COR-L47 (cell line): Measurements from ENCODE around the gene OR52J3.
"Not testable (repeated sequence)": the region's sequence is repeated elsewhere in the genome, so short reads cannot be mapped to it uniquely, and the experiment has no call there.

Source experiments
- DNase-seq: peaks from one replicate; lab custom pipeline; 2025; lab: John Stamatoyannopoulos, UW

Gene OR52J3

DNA sequence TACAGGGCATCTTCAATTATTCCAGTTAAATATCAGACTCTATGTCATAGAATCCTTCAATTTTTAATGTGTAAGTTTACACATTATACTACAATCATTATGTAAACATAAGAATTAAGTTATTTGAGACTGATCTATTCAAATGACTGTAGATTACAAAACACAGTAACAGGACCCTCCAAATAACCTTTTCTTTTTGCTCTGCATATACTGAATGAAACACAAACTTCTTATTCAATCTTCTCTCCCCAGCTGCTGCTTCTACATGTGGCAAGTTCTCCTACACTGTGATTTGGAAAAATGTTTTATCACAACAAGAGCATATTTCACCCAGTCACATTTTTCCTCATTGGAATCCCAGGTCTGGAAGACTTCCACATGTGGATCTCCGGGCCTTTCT is at the start of gene OR52J3:
TSS of gene OR52J3 (plus strand) at position 301 of the 400 bp plus-strand sequence. CDS start at position 301, 0 bp downstream.
- DNase-seq: no peak

DNA sequence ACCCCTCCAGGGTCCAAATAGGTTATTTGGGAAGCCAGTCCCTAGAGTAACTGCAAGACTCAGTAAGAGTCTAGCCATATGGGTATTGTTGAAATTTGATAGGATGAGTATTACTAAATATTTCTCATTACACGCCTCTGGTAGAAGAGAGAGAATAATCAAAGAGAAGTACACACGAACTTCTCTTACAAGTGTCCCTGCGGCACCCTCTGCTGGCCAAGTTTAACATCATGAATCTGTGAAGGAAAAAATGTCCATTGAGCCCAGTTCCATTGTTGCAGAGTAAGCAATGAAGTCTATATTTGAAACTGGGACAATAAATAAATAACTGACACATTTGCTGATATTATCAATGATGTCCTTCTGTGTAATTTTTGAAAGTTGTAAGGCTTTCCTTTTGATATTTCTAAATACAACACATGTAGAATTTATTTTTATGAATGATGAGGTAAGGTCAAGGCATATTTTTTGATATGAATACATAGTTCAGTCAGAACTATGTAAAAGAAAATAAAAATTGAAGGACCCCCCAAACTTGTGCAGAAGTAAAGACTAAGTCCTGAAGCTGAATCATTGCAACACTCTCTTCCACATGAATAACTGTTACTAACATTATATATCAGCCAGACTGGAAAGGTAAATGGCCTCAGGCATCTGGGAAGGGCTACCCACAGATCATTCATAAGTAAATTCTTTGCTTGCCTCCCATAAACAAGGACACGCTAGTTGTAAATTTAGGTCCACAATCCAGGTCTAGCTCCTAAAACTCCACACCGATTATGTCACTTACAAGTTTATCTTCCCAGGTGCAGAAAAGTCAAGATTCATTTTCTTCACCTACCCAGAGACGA is 41.7 kb upstream of the OR52J3 start:
- DNase-seq: peak; percentile 56

DNA sequence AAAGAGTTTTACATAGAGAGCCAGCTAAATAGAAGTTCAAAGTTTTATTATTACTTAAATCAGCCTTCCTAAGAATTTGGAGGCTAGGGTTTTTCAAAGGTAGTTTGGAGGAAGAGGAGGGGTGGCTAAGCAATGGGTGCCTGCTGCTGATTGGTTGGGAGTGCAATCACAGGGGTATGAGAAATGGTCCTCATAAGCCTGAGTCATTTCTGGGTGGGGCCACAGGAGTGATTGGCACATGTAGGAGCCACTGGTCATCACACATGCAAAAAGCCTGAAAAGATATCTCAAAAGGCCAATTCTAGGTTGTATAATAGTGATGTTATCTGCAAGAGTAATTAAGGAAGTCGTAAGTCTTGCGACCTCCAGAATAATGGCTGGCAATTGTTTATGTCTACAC is 38.8 kb upstream of the OR52J3 start:
- DNase-seq: no peak

DNA sequence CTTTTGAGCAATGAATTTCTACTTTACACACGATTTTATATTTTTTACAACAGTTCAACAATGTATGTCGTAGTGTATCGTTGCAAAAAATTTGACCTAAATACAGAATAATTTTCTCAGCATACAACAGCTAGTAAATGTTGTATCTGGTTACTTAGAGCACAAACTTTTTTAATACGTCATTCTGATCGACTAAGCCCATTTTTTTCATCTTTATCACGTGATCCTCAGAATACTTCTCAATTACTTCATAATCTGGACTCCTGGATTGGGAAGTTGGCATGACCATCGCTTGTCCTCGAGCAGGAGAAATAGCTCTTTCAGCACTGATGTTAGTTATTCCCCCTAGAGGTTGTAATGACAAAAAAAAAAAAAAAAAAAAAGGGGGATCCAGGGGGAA is 35.1 kb upstream of the OR52J3 start:
- DNase-seq: no peak

DNA sequence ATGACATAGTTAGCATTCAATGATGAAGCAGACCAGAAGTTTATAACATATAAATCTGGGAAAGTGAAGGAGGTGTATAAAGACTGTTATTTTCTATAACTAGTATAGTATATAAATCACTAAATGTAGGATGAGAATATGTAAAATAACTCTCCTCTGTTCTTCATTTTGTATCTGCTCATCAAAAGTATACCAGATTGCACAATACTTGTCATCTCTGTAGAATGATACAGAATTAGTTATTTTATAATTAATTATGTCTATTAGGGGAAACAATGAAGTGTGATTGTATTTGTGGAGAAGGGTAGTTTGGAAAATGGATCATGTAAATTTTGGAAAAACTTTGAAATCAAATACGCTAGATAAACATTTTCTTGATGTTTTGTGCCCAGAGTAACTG is 33.3 kb upstream of the OR52J3 start:
- no peak for DNase-seq

DNA sequence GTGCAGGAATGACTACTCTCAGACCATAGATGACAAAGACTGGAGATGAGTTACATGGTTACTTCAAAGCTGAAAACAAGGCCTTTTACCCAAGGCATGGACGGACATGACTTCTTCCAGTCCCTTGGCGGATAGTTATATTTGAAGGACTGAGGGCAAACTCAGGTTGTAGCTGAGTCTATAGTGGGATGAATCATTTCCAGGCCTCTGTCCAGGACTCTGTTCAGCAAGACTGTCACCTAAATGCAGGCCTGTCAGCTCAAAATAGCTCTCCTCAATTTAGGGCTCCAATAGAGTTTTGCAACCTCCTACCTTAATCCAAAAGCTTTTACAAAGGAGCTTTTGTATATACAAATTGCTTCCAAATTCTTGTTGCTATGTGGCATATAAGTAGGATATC is 24.3 kb upstream of the OR52J3 start:
- no peak for DNase-seq

DNA sequence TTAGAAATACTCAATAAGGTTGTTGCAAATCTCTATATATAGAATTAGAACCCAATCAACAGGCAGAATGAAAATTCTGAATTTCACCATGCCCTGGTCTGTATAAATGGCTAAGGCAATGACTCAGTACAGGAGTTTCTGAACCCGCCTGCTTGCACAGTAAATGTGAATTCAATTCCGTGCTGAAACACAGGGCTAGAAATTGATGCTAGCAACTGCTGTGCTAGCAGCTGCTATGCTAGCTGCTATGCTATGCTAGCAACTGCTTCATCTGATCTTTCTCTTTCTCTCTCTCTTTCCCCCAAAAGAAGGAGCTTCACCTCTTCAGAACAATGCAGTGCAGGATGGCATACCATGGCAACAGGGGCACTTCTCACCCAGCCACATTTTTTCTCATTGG is 9.7 kb upstream of the OR52J3 start:
- DNase-seq: no peak

DNA sequence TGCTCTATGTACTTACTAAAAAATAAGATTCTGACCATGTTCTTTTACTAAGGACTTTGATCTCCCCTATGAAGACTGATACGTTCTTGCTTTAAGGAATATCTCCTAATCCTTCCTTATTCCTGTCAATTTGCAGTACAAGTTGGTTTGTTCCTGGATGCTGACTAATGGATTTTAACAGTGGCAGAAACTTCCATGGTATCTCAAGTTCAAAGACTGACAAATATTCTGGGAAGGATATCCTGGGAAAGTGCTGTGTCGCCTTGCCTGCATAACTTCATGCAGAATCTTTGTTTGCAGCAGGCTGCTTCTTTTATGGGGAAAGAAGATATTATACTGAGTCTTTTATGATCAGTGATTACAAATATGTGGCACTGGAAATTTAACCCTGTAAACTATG is 8.4 kb upstream of the OR52J3 start:
- no peak for DNase-seq

DNA sequence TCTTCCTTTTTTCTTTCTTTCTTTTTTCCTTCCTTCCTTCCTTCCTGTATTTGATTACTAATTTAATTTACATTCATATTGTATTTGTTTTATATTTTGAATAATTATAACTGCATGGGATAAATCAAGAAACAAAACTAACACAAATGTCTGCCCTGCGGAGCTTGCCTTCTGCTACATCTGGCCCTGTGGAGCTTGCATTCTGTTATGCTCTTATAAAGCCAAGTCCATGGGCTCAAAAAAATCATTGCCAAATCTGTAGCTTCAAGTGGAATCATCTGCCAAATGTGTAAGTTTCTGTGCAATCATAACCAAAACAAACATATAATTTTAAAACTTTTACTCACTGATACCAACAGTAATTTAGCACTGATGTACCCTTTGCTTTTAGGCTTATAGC is 8.0 kb upstream of the OR52J3 start:
- DNase-seq: no peak

DNA sequence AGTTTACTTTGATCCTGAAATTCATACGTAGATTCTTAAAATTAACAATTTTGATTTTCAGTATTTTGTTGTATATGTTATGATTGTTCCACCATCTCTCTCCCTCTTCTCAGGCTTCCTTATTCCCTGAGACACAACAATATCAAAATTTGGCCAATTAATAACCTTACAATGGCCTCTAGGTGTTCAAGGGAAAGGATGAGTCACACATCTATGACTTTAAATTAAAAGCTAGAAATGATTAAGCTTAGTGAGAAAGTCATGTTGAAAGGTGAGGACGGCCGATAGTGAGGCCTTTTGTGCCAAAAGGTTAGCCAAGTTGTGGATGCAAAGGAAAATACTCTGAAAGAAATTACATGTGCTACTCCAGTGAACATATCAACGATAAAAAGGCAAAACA is 5.5 kb upstream of the OR52J3 start:
- DNase-seq: no peak

DNA sequence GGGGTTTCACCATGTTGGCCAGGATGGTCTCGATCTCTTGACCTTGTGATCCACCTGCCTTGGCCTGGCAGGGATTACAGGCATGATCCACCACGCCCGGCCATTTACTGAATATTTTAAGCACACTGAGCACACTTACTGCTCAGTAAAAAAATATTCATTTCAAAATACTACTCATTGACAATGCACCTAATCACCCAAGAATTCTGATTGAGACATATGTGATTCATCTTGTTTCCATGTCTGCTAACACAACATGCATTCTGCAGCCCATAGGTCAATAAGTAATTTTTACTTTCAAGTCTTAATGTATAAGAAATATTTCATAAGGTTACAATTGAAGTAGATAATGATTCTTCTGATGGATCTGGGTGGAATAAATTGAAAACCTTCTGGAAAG is 4.2 kb upstream of the OR52J3 start:
- DNase-seq: no peak

DNA sequence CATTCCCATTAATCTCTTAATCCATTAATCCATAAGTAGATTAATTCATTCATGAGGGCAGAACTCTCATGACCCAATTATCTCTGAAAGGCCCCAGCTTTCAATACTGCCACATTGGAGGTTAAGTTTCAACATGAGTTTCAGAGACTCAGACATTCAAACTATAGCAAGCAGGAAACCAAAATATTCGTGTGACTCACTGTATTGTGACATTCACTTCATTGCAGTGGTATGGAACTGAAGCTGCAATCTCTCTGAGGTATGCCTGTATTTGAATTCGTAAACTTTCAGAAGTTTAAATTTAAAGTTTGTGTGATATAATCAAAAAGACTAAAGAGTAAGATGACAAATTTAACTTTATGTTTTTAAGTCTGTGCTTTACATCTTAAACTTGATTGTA is 2.9 kb upstream of the OR52J3 start:
- DNase-seq: no peak

DNA sequence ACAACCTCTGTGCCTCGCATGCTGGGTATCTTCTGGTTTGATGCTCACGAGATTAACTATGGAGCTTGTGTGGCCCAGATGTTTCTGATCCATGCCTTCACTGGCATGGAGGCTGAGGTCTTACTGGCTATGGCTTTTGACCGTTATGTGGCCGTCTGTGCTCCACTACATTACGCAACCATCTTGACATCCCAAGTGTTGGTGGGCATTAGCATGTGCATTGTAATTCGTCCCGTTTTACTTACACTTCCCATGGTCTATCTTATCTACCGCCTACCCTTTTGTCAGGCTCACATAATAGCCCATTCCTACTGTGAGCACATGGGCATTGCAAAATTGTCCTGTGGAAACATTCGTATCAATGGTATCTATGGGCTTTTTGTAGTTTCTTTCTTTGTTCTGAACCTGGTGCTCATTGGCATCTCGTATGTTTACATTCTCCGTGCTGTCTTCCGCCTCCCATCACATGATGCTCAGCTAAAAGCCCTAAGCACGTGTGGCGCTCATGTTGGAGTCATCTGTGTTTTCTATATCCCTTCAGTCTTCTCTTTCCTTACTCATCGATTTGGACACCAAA is 516 bp downstream of the OR52J3 start:
- no peak for DNase-seq

DNA sequence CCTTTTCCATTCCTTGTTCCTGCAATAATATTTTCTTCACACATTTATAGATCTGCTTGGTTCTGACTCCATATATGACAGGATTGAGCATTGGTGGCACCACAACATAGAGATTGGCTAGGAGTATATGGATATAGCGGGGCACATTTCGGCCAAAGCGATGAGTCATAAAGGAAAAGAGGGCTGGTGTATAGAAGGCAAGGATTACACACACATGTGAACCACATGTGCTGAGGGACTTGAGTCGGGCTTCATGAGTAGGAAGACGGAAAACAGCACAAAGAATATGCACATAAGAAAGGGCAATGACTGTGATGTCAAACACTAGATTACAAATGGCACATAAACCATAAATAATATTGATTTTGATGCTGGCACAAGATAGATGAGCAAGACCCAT is 12.4 kb downstream of the OR52J3 start:
- DNase-seq: not testable (repeated sequence)

DNA sequence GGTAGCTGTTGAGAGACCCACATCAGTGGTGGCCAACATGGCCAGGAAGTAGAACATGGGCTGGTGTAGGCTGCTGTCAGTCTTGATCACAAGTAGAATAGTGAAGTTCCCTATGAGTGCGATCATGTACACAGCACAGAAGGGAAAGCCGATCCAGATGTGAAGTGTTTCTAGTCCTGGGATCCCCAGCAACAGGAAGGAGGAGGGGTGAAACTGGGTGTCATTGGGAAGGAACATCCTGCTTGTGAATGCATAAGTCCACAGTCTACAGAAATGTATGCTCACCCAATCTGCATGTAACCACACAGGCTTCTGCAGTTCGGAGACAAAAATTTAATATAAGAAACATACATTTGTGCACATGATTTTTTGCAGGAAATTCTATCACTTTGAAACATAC is 13.1 kb downstream of the OR52J3 start, which contains the start of gene OR52E2:
TSS of gene OR52E2 (minus strand) at position 237 of the 400 bp plus-strand sequence. CDS start at position 237, 0 bp downstream.
- no peak for DNase-seq

DNA sequence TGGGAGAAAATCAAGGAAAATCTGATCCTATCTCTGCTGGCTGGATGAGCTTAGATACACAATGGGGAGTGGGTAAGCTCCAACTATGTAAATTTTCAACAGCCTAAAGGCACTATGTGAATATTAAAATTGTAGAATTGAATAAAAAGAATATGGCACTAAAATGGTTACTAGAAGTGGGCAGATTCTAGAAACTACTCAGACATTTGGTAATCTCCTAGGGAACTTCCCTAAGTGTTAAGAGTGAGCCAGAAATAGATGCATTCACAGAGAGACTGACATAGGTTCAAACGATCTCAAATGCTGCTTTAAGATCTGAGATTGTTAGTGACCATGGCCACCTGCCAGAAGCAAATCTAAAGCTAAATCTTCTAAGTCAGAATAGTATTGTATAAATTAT is 18.7 kb downstream of the OR52J3 start:
- no peak for DNase-seq

DNA sequence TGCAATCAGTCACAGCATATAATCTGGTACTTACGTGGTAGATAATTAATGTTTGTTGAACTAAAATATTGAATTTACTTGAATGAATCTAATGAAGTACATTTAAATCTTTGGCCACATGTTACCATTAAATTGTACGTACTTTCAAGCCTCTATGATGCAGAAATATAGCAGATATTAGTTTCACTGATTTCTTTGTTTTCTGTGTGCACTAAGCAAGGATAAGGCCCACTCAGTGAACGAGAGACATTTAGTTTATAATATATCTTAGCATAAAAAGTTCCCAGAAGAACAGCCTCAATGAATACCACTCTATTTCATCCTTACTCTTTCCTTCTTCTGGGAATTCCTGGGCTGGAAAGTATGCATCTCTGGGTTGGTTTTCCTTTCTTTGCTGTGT is 22.9 kb downstream of the OR52J3 start, which contains the start of gene OR52E1:
TSS of gene OR52E1 (plus strand) at position 301 of the 400 bp plus-strand sequence.
- DNase-seq: no peak

DNA sequence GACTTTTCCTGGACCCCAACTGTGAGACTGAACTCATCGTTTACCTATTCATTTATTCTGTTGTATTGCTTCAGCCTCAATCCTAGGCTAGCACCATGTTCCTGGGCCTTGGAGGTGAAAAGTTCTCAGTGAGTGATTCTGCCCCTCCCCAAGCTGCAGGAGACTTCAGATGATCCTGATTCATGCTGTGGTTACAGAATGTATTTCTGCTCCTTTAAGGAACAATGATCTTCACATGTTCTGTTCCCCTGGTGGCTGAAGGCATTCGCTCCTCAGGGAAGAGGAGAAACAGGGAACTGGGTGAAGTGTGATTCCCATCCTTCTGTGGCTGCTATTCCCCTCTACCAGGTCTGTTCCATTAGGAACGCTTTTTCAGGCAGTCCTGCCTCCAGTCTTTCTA is 25.5 kb downstream of the OR52J3 start:
- DNase-seq: no peak

DNA sequence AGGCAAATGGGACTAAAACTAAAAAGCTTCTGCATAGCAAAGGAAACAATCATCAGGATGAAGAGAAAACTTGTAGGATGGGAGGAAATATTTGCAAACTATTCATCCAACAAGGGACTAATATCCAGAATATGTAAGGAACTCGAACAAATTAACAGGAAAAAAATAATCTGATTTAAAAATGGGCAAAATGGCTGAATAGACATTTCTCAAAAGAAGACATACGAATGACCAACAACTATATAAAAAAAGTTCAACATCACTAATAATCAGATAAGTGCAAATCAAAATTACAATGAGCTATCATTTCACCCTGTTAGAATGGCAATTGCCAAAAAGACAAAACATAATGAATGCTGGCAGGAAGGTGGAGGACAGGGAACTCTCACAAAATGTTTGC is 35.1 kb downstream of the OR52J3 start:
- DNase-seq: no peak

DNA sequence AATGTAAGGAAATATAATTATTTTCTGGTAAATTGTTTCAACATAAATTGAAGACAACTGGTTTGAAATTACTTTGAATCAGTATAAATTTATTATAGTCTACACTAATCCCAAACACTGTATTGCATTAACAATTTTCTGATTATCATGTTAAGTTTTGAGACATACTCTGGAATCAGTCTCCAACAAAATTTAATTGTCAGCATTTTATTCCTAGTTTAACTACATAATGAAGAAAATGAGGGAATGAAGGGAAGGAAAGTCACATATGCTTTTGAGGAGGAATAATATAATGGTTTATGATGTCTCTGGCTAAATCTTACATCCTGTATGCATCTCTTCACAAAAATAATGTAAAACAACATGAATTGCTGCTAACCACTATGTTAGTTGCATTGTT is 37.3 kb downstream of the OR52J3 start:
- DNase-seq: no peak

DNA sequence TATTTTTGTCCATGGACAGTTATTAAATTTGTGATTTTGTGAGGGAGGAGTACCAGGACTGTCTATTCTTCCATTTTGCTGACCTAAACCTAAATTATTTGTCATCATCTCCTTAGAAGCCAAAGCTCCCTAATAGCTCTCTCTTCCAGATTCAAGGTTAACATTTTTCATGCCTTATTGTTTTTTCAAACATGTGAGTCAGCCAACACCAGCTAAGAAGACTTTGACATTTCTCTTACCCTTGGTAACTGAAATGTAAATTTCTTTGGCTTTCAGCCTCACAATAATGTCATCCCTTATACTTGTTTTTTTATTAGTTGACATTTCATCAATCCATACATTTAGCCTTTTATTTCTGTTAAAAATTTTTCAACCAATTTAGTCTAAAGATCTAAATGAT is 42.2 kb downstream of the OR52J3 start:
- DNase-seq: no peak

DNA sequence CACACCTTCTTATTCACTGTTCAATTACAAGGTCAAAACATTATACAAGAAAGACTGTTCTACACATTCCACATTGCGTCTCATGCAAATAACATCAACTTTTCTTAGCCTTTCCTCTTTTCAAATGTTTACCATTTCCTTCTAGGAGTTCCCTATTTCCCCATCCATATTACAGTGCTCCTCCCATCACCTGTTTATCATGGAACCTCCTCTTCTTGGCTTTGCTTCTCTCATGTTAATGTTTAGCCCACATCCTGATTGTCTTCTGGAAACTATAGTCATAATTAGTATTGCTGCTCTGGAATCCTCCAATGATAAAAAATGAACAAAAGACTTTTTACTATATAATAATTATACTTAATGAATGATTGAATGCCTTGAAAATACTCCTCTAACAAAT is 44.3 kb downstream of the OR52J3 start:
- DNase-seq: no peak

DNA sequence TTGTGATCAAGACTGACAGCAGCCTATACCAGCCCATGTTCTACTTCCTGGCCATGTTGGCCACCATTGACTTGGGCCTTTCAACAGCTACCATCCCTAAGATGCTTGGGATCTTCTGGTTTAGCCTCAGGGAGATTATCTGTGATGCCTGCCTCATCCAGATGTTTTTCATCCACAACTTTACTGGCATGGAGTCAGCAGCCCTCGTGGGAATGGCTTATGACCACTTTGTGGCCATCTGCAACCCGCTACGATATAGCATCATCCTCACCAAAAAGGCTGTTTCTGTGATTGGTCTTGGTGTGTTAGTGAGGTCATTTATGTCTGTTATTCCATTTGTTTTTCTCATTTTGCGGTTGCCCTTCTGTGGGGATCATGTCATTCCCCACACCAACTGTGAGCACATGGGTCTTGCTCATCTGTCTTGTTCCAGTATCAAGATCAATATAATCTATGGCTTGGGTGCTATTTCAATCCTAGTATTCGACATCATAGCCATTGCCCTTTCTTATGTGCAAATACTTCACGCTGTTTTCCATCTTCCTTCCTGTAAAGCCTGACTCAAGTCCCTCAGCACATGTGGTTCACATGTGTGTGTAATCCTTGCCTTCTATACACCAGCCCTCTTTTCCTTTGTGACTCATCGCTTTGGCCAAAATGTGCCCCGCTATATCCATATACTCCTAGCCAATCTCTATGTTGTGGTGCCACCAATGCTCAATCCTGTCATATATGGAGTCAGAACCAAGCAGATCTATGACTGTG is 46.7 kb downstream of the OR52J3 start:
- no peak for DNase-seq
